Calu3 (cell line): Measurements from ENCODE around the gene ARL15. TPM values are rescaled to one million over a fixed set of nuclear protein-coding genes. Genes with fewer than 3 reads are reported as not detected.
A peak's percentile ranks its signal among the peaks of the same experiment; 100 is the strongest.
"Not testable (repeated sequence)": the region's sequence is repeated elsewhere in the genome, so short reads cannot be mapped to it uniquely, and the experiment has no call there.

ENCODE experiments used
- Bru-seq: library from RNA; stranded (reverse); fragments of 400-500 nt; gene quantifications from one replicate; lab custom pipeline; 2021; lab: Mats Ljungman, UMichigan
- BruChase-seq, 2 experiments: library from RNA; stranded (reverse); fragments of 400-500 nt; gene quantifications; one replicate each; lab custom pipeline; 2021; lab: Mats Ljungman, UMichigan
- BruUV-seq: library from RNA; stranded (reverse); fragments of 400-500 nt; replicated peaks from 2 replicates; lab custom pipeline; 2021; lab: Mats Ljungman, UMichigan
- CTCF ChIA-PET: fragments of 300-600 bp; sonication (Branson Sonifier 250); formaldehyde crosslinking; loops from one replicate; lab custom pipeline; 2022; ENCODE audit warnings: antibody characterized with exemption; lab: Charles Lee
- DNase-seq: peaks from one replicate; pipeline ENCODE4 v3.0.0; 2022
- H3K27ac Mint-ChIP-seq: one replicate; pipeline ENCODE4 v1.8.0; 2022; ENCODE audit warnings: mixed read lengths; ENCODE audit not compliant: unreplicated experiment
- H3K27me3 Mint-ChIP-seq: one replicate; pipeline ENCODE4 v1.8.0; 2022; ENCODE audit warnings: mixed read lengths; ENCODE audit not compliant: unreplicated experiment
- H3K36me3 Mint-ChIP-seq: one replicate; pipeline ENCODE4 v1.8.0; 2022; ENCODE audit warnings: mild to moderate bottlenecking, moderate library complexity, mixed read lengths; ENCODE audit not compliant: insufficient read depth, unreplicated experiment
- H3K4me1 Mint-ChIP-seq: one replicate; pipeline ENCODE4 v1.8.0; 2022; ENCODE audit warnings: mild to moderate bottlenecking, low read depth, mixed read lengths; ENCODE audit not compliant: unreplicated experiment
- H3K4me3 Mint-ChIP-seq: one replicate; pipeline ENCODE4 v1.8.0; 2022; ENCODE audit warnings: mild to moderate bottlenecking, low read depth, moderate library complexity, mixed read lengths; ENCODE audit not compliant: unreplicated experiment
- H3K9me3 Mint-ChIP-seq: one replicate; pipeline ENCODE4 v1.8.0; 2022; ENCODE audit warnings: low read depth, mixed read lengths; ENCODE audit not compliant: unreplicated experiment
- CTCF ChIP-seq: fragments of 200-600 bp; IDR thresholded peaks from one replicate; pipeline ENCODE4 v1.8.0; 2022; ENCODE audit warnings: antibody characterized with exemption; ENCODE audit not compliant: unreplicated experiment
- intact Hi-C: fragments of 100-400 bp; cut with micrococcal nuclease; formaldehyde crosslinking; loops from one replicate; pipeline ENCODE4 v1.10.0; 2022; ENCODE audit not compliant: unreplicated experiment
- long read RNA-seq: library from polyadenylated mRNA; stranded (forward); transcript quantifications from one replicate; pipeline ENCODE4 v2.0.0, GENCODE V29; 2022
- total RNA-seq: library from RNA; stranded (reverse); gene quantifications from 2 replicates; pipeline ENCODE4 v1.2.3, GENCODE V29; 2022

ARL15 gene
- total RNA-seq (11.8 and 15.1 TPM in 2 replicates), Bru-seq, nascent RNA (percentile 64 among the genes with signal in this experiment), BruChase-seq, experiment 1, labeled RNA remaining after a 6-hour chase (percentile 71 among the genes with signal in this experiment), BruChase-seq, experiment 2, labeled RNA remaining after a 2-hour chase (percentile 72 among the genes with signal in this experiment)
- long read RNA-seq, partial matches to known transcripts = 0 of 6 reads
- long read RNA-seq, other reads (novel, unspliced or antisense) = 3 of 6 reads

GRCh38 chr5:54310433-54311175 is at the start of gene ARL15:
Gene ARL15 (minus strand): TSS chr5:54310573.
- TF ChIP-seq CTCF = no peak
- Mint-ChIP-seq H3K27me3 (no peaks in the 10 kb centered on the region), H3K9me3 (no peaks in the 10 kb centered on the region), H3K27ac (peak within 1 kb of the TSS; percentile 97), H3K4me3 (peak within 1 kb of the TSS; percentile 77), H3K4me1 (peaks cover 13% of the 10 kb centered on the region), H3K36me3 (peaks cover 30% of the 10 kb centered on the region)
- TSS peak; percentile 97 for BruUV-seq
- DNase-seq = peak; percentile 97
- intact Hi-C loops = loop anchor here (5.0 kb wide), 1 partner anchor 107 kb away; no protein-coding TSS in a partner anchor
- CTCF ChIA-PET = interaction anchor here (0.5 to 1.5 kb wide), 10 partner anchors 12 to 1876 kb away, joined by 3 to 4 read pairs (median 3); no protein-coding TSS in a partner anchor

GRCh38 chr5:54360089-54360488 is 49.7 kb upstream of the ARL15 start:
- Mint-ChIP-seq H3K4me3 (no peak overlapping the region), H3K27ac (no peak overlapping the region), H3K36me3 (no peaks in the 10 kb centered on the region), H3K27me3 (peaks cover 13% of the 10 kb centered on the region), H3K4me1 (peaks cover 11% of the 10 kb centered on the region), H3K9me3 (peaks cover 4% of the 10 kb centered on the region)
- intact Hi-C loops = no loop called here
- no peak for TF ChIP-seq CTCF
- peak; percentile 7 for DNase-seq
- BruUV-seq = no TSS peak
- CTCF ChIA-PET = interaction anchor here (1.4 kb wide), 1 partner anchor 16 kb away, joined by 3 read pairs; no protein-coding TSS in a partner anchor

- no peak for DNase-seq
- Mint-ChIP-seq H3K4me3 (no peak overlapping the region), H3K27ac (no peak overlapping the region), H3K9me3 (peaks cover 12% of the 10 kb centered on the region), H3K27me3 (peaks cover 15% of the 10 kb centered on the region), H3K4me1 (peaks cover 9% of the 10 kb centered on the region), H3K36me3 (no peaks in the 10 kb centered on the region)
- CTCF ChIA-PET = no interaction called here
- no peak for TF ChIP-seq CTCF
- intact Hi-C loops = no loop called here
- BruUV-seq = no TSS peak
Observed at GRCh38 chr5:54357408-54358058, 47.2 kb upstream of the ARL15 start.

- H3K27ac Mint-ChIP-seq, intact Hi-C loops, H3K4me1 Mint-ChIP-seq, H3K4me3 Mint-ChIP-seq, DNase-seq, BruUV-seq, H3K36me3 Mint-ChIP-seq, CTCF ChIA-PET: not testable (repeated sequence)
- peaks cover 13% of the 10 kb centered on the region for H3K27me3 Mint-ChIP-seq
- peaks cover 12% of the 10 kb centered on the region for H3K9me3 Mint-ChIP-seq
Observed at GRCh38 chr5:54353933-54354564, 43.7 kb upstream of the ARL15 start.

- BruUV-seq, H3K4me1 Mint-ChIP-seq, DNase-seq, CTCF ChIA-PET, H3K27ac Mint-ChIP-seq, H3K36me3 Mint-ChIP-seq, H3K4me3 Mint-ChIP-seq, intact Hi-C loops: not testable (repeated sequence)
- H3K9me3 Mint-ChIP-seq = peaks cover 12% of the 10 kb centered on the region
- peaks cover 13% of the 10 kb centered on the region for H3K27me3 Mint-ChIP-seq
Observed at GRCh38 chr5:54352580-54352979, 42.2 kb upstream of the ARL15 start.
